WERI-Rb-1 (cell line): ENCODE data around the gene SRSF4.

ENCODE experiments used
- DNase-seq: peaks from one replicate; pipeline ENCODE4 v3.0.0-alpha.2; 2020
- H3K27ac ChIP-seq: fragments of 250-450 bp; sonication (Bioruptor Pico); 2 replicates; pipeline ENCODE4 v1.5.1; 2020; ENCODE audit warnings: mild to moderate bottlenecking, moderate library complexity
- H3K27me3 ChIP-seq: fragments of 250-450 bp; sonication (Bioruptor Pico); 2 replicates; pipeline ENCODE4 v1.5.1; 2021; ENCODE audit warnings: mild to moderate bottlenecking, low read depth, moderate library complexity; ENCODE audit not compliant: insufficient read depth, severe bottlenecking
- H3K36me3 ChIP-seq: fragments of 250-450 bp; sonication (Bioruptor Pico); 2 replicates; pipeline ENCODE4 v1.5.1; 2020; ENCODE audit warnings: mild to moderate bottlenecking, moderate library complexity
- H3K4me3 ChIP-seq: 2 replicates; pipeline ENCODE4 v1.5.1; 2011; ENCODE audit warnings: low read depth, mild to moderate bottlenecking, control low read depth, low read length
- H3K9me3 ChIP-seq: fragments of 250-450 bp; sonication (Bioruptor Pico); 2 replicates; pipeline ENCODE4 v1.5.1; 2021; ENCODE audit warnings: mild to moderate bottlenecking, moderate library complexity; ENCODE audit not compliant: severe bottlenecking
- CTCF ChIP-seq: IDR thresholded peaks from 2 replicates; pipeline ENCODE4 v1.5.1; 2011; ENCODE audit warnings: low read depth, mild to moderate bottlenecking, control low read depth, inconsistent platforms, low read length

Gene SRSF4

GRCh38 chr1:29179641-29180184 lies 2.0 kb downstream of the SRSF4 start:
- Histone ChIP-seq H3K27ac (peak overlapping the region; percentile 100), H3K36me3 (peaks cover 55% of the 10 kb centered on the region)
- TF ChIP-seq CTCF, result no peak

GRCh38 chr1:29177022-29177705 lies 4.5 kb downstream of the SRSF4 start:
- H3K27me3 ChIP-seq, result no peaks in the 10 kb centered on the region
- no peaks in the 10 kb centered on the region for H3K9me3 ChIP-seq
- no peak for TF ChIP-seq CTCF
- H3K36me3 ChIP-seq, result peaks cover 63% of the 10 kb centered on the region
- H3K27ac ChIP-seq, result no peak overlapping the region
- DNase-seq, result no peak
- no peak overlapping the region for H3K4me3 ChIP-seq

More at GRCh38 chr1:29179641-29180184, 2.0 kb downstream of the SRSF4 start:
- peak overlapping the region; percentile 91 for H3K4me3 ChIP-seq
- no peaks in the 10 kb centered on the region for H3K9me3 ChIP-seq
- H3K27me3 ChIP-seq, result no peaks in the 10 kb centered on the region
- no peak for DNase-seq

GRCh38 chr1:29176576-29176975 lies 5.1 kb downstream of the SRSF4 start:
- Histone ChIP-seq H3K9me3 (no peaks in the 10 kb centered on the region), H3K27ac (no peak overlapping the region), H3K4me3 (no peak overlapping the region), H3K36me3 (peaks cover 65% of the 10 kb centered on the region), H3K27me3 (no peaks in the 10 kb centered on the region)
- DNase-seq, result no peak
- no peak for TF ChIP-seq CTCF

- no peak overlapping the region for H3K4me3 ChIP-seq
- peaks cover 55% of the 10 kb centered on the region for H3K36me3 ChIP-seq
- no peak for TF ChIP-seq CTCF
- no peaks in the 10 kb centered on the region for H3K27me3 ChIP-seq
- H3K27ac ChIP-seq, result no peak overlapping the region
- no peak for DNase-seq
- H3K9me3 ChIP-seq, result no peaks in the 10 kb centered on the region
These were observed 9.2 kb downstream of the SRSF4 start for GRCh38 chr1:29172415-29172939.

GRCh38 chr1:29171521-29171920 lies 10.2 kb downstream of the SRSF4 start:
- Histone ChIP-seq H3K27me3 (no peaks in the 10 kb centered on the region), H3K4me3 (no peak overlapping the region), H3K9me3 (no peaks in the 10 kb centered on the region), H3K36me3 (peaks cover 55% of the 10 kb centered on the region), H3K27ac (no peak overlapping the region)
- no peak for TF ChIP-seq CTCF
- no peak for DNase-seq
